Ishikawa (cell line): Measurements from ENCODE around the gene BANF2.

ENCODE experiments used
- CEBPB ChIP-seq: IDR thresholded peaks from 2 replicates; pipeline ENCODE4 v1.6.1; 2012
- CREB1 ChIP-seq: IDR thresholded peaks from 2 replicates; pipeline ENCODE4 v1.6.1; 2012; ENCODE audit warnings: low read depth
- EGR1 ChIP-seq: IDR thresholded peaks from 2 replicates; pipeline ENCODE4 v1.6.1; 2012
- EP300 ChIP-seq: IDR thresholded peaks from 2 replicates; pipeline ENCODE4 v1.6.1; 2012; ENCODE audit warnings: borderline replicate concordance
- FOXM1 ChIP-seq: IDR thresholded peaks from 2 replicates; pipeline ENCODE4 v1.6.1; 2012; ENCODE audit warnings: low read depth, borderline replicate concordance
- MAX ChIP-seq: IDR thresholded peaks from 2 replicates; pipeline ENCODE4 v1.6.1; 2012
- NFIC ChIP-seq: IDR thresholded peaks from 2 replicates; pipeline ENCODE4 v1.6.1; 2012
- RAD21 ChIP-seq: IDR thresholded peaks from 2 replicates; pipeline ENCODE4 v1.6.1; 2012; ENCODE audit warnings: low read depth
- REST ChIP-seq: IDR thresholded peaks from 2 replicates; pipeline ENCODE4 v1.6.1; 2012; ENCODE audit warnings: low read depth, mild to moderate bottlenecking
- TAF1 ChIP-seq: IDR thresholded peaks from 2 replicates; pipeline ENCODE4 v1.6.1; 2012; ENCODE audit warnings: low read depth, mild to moderate bottlenecking
- TCF12 ChIP-seq: IDR thresholded peaks from 2 replicates; pipeline ENCODE4 v1.6.1; 2012; ENCODE audit warnings: low read depth
- TEAD4 ChIP-seq: IDR thresholded peaks from 2 replicates; pipeline ENCODE4 v1.6.1; 2012
- USF1 ChIP-seq: IDR thresholded peaks from 2 replicates; pipeline ENCODE4 v1.6.1; 2012
- YY1 ChIP-seq: IDR thresholded peaks from 2 replicates; pipeline ENCODE4 v1.6.1; 2012; ENCODE audit warnings: low read depth
- ZBTB7A ChIP-seq: IDR thresholded peaks from 2 replicates; pipeline ENCODE4 v1.6.1; 2012; ENCODE audit warnings: low read depth

BANF2 gene

GRCh38 chr20:17765584-17765983 lies 65.8 kb downstream of the BANF2 start:
- TF ChIP-seq RAD21 (no peak), CEBPB (no peak), EP300 (no peak), TAF1 (no peak), CREB1 (no peak), EGR1 (no peak), ZBTB7A (no peak), MAX (no peak), NFIC (no peak), USF1 (no peak), TEAD4 (no peak), FOXM1 (no peak), TCF12 (no peak), REST (no peak), YY1 (no peak)

- TF ChIP-seq RAD21: no peak
- TF ChIP-seq ZBTB7A: no peak
- TF ChIP-seq YY1: no peak
- no peak for TF ChIP-seq CEBPB
- no peak for TF ChIP-seq TEAD4
- TF ChIP-seq TCF12: no peak
- no peak for TF ChIP-seq CREB1
- TF ChIP-seq USF1: no peak
- TF ChIP-seq REST: no peak
- no peak for TF ChIP-seq EGR1
- TF ChIP-seq TAF1: no peak
- no peak for TF ChIP-seq FOXM1
- no peak for TF ChIP-seq MAX
- TF ChIP-seq EP300: no peak
Observed at GRCh38 chr20:17766226-17766625, 66.5 kb downstream of the BANF2 start.

- TF ChIP-seq FOXM1: no peak
- TF ChIP-seq EP300: no peak
- no peak for TF ChIP-seq YY1
- TF ChIP-seq CREB1: no peak
- TF ChIP-seq MAX: no peak
- TF ChIP-seq RAD21: no peak
- no peak for TF ChIP-seq TCF12
- TF ChIP-seq USF1: no peak
- TF ChIP-seq TAF1: no peak
- TF ChIP-seq TEAD4: no peak
- no peak for TF ChIP-seq CEBPB
- TF ChIP-seq REST: no peak
- TF ChIP-seq NFIC: no peak
- TF ChIP-seq EGR1: no peak
Observed at GRCh38 chr20:17767624-17768023, 67.9 kb downstream of the BANF2 start.

GRCh38 chr20:17768271-17768670 lies 68.5 kb downstream of the BANF2 start:
- TF ChIP-seq NFIC (no peak), YY1 (no peak), TAF1 (no peak), MAX (no peak), RAD21 (no peak)
